A673 (cell line): ENCODE measurements around the gene STK17A.

Source experiments
- CTCF ChIP-seq: fragments of 300-800, 200-600 bp; sonication (generic); conservative IDR thresholded peaks from 2 replicates; pipeline ENCODE4 v1.5.1; 2017; ENCODE audit warnings: low read depth, mild to moderate bottlenecking, antibody characterized with exemption, low read length, moderate library complexity, mixed read lengths
- EZH2 ChIP-seq: fragments of 200-600 bp; sonication (generic); IDR thresholded peaks from 2 replicates; pipeline ENCODE4 v1.6.1; 2017; ENCODE audit warnings: borderline replicate concordance, low read depth, mild to moderate bottlenecking, mixed read lengths, antibody characterized with exemption, low read length; ENCODE audit not compliant: poor library complexity, severe bottlenecking

DNA sequence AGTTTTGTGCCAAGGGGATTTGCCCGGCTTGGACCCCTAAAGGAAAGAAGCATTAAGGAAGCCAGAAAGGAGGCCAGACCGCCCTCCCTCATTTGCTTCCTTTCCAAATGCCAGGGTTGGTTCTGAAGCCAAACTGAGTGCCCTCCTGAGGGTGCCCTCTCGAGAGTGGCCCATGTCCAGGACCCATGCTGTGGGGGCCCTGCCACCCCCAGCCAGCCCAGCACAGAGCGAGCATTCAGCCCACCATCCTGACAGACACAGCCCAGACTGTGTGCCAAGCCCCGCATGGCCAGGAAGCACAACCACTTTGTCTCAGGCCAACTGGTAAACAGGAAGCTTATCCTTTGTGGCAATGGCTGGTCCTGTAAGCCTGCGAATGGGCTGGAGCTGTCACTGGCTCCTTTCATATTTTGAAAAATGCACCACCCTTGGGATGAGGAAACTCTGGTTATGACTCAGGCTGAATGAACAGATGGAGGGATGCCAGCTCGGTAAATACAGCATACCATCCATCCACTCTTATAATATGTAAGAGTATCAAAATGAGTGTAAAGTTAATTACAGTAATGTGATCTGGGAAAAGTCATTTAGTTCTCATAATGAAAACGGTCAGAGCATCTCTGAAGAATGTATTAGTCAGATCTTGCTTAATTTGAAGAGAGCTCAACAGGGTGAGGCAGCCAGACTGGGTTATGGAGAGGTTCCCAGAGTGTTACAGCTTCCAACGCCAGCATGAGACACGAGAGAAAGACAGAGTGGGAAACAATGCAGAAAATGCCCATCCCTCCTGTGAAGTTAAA is 65.0 kb downstream of the STK17A start:
- no peak for TF ChIP-seq EZH2
- TF ChIP-seq CTCF: no peak
